Measurements from ENCODE around the gene CMSS1.

DNA sequence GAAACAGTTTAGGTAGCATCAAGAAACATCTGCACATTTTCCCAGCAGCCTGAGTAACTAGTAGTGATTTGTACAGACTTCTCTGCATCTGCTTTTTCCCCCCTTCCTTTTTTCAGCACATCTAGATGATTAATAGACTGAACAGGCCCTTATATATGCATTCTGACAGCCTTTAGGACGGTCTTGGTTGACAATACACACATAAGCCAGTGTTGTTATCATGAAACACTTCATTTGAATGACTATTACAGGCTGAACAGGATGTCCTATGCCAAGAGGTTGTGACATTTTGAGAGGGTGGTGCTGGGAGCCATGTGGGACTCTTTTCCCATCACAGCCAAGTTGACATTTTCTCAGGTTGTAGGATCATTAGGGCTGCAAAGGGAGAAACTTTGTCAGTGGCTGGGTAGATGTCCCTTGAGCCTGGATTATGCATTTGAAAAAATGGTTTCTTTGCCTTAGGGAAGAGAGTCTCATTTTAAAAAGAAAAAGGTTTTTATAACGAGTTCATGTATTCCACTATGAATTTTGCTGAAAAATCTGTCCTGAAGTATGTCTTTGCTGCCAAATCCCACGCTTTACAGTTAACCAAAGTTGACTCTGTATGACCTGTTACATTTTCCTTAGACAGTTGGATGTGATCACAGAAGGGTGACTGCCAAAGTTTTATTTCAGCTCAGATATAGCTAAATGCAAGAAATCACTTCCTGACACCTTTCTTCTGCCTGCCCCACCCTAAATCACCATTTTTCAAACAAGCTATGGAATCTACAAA is 223.0 kb downstream of the CMSS1 start:
- TF ChIP-seq POLR2AphosphoS5 (IDR thresholded peaks at IDR 0.05): no peak
- TF ChIP-seq, protein P1, sequence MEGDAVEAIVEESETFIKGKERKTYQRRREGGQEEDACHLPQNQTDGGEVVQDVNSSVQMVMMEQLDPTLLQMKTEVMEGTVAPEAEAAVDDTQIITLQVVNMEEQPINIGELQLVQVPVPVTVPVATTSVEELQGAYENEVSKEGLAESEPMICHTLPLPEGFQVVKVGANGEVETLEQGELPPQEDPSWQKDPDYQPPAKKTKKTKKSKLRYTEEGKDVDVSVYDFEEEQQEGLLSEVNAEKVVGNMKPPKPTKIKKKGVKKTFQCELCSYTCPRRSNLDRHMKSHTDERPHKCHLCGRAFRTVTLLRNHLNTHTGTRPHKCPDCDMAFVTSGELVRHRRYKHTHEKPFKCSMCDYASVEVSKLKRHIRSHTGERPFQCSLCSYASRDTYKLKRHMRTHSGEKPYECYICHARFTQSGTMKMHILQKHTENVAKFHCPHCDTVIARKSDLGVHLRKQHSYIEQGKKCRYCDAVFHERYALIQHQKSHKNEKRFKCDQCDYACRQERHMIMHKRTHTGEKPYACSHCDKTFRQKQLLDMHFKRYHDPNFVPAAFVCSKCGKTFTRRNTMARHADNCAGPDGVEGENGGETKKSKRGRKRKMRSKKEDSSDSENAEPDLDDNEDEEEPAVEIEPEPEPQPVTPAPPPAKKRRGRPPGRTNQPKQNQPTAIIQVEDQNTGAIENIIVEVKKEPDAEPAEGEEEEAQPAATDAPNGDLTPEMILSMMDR (IDR thresholded peaks at IDR 0.05; ENCODE audit: poor library complexity, severe bottlenecking): no peak
- TF ChIP-seq, protein P2, sequence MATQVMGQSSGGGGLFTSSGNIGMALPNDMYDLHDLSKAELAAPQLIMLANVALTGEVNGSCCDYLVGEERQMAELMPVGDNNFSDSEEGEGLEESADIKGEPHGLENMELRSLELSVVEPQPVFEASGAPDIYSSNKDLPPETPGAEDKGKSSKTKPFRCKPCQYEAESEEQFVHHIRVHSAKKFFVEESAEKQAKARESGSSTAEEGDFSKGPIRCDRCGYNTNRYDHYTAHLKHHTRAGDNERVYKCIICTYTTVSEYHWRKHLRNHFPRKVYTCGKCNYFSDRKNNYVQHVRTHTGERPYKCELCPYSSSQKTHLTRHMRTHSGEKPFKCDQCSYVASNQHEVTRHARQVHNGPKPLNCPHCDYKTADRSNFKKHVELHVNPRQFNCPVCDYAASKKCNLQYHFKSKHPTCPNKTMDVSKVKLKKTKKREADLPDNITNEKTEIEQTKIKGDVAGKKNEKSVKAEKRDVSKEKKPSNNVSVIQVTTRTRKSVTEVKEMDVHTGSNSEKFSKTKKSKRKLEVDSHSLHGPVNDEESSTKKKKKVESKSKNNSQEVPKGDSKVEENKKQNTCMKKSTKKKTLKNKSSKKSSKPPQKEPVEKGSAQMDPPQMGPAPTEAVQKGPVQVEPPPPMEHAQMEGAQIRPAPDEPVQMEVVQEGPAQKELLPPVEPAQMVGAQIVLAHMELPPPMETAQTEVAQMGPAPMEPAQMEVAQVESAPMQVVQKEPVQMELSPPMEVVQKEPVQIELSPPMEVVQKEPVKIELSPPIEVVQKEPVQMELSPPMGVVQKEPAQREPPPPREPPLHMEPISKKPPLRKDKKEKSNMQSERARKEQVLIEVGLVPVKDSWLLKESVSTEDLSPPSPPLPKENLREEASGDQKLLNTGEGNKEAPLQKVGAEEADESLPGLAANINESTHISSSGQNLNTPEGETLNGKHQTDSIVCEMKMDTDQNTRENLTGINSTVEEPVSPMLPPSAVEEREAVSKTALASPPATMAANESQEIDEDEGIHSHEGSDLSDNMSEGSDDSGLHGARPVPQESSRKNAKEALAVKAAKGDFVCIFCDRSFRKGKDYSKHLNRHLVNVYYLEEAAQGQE (IDR thresholded peaks at IDR 0.05; ENCODE audit: borderline replicate concordance): no peak
- no peak for TF ChIP-seq TAF1 (IDR thresholded peaks at IDR 0.05; ENCODE audit: low read depth)
- no peak for TF ChIP-seq EZH2 (IDR thresholded peaks at IDR 0.05; ENCODE audit: borderline replicate concordance, insufficient read depth, low read length, poor library complexity, severe bottlenecking)
- no peak for TF ChIP-seq SMC3 (conservative IDR thresholded peaks at IDR 0.05; ENCODE audit: poor library complexity)
- TF ChIP-seq EP300 (conservative IDR thresholded peaks at IDR 0.05; ENCODE audit: poor library complexity, severe bottlenecking): no peak
